ENCODE data around the gene ETAA1. TPM values are rescaled to one million over a fixed set of nuclear protein-coding genes. Genes with fewer than 3 reads are reported as not detected.
A peak's percentile ranks its signal among the peaks of the same experiment; 100 is the strongest.

The ETAA1 gene
- 10.8 TPM for polyA plus RNA-seq (2013, experiment 1 of 2; ENCODE audit: insufficient read length)
- polyA plus RNA-seq (2013, experiment 2 of 2; ENCODE audit: insufficient read length), result 11.9 TPM

DNA sequence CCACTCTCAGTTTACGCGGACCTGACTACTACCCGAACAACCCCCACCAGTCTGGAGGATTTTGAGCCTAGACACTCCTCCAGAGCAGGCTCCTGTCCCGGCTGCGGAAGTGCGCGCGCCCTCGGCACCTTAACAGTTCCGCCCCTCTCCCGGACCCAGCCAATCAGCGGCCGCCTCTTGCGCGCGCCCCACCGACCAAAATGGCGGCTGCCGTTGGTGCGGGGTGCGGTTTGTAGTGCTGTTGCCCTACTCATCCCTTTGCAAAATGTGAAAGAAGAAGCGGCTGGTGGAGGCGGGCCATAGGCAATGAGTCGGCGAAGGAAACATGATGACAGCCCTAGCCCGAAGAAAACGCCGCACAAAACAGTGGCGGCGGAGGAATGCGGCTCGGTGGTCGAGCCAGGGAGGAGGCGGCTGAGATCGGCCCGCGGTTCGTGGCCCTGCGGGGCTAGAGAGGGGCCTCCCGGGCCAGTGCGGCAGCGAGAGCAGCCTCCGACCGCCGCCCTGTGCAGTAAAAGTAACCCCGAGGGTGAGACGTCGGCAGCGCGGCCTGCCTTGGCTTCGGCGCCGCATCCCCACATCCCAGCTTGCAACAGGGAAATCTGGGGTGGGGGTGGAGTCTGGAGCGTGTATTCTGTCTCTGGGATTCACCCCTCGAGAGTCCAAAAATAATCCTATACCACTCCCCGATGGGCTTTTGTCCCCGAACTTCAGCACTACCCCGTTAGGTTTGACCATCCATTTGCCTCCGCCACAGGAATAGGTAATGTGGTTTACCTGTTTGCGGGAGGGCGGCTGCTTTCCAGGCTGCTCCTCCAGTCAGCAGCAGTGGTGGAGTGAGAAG lies at the start of gene ETAA1:
Gene ETAA1 (plus strand): TSS at position 191 of the 844 bp plus-strand sequence. CDS start 116 bp downstream, at position 307.
- peak; percentile 90 for DNase-seq

DNA sequence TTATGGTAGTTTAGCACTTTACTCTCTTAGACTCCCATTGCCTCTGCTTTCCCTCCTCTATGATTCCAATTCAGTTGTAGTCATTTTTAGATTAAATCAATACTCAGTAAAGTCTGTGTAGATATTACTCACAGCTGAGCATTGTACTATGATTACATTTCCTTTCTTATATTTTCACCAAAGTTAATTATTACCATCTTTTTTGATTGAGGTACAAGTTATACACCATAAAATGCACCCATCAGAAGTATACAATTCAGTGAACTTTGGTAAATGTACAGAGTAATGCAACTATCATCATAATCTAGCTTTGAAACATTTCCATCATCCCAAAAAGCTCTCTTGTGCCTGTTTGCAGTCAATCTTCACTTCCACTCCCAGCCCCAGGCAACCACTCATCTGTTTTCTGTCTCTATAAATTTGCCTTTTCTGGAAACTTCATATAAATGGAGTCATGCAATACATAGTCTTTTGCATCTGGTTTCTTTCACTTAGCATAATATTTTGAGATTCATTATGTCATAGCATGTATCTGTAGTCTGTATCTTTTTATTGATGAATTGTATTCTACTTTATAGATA lies 30.2 kb upstream of the ETAA1 start:
- no peak for DNase-seq

DNA sequence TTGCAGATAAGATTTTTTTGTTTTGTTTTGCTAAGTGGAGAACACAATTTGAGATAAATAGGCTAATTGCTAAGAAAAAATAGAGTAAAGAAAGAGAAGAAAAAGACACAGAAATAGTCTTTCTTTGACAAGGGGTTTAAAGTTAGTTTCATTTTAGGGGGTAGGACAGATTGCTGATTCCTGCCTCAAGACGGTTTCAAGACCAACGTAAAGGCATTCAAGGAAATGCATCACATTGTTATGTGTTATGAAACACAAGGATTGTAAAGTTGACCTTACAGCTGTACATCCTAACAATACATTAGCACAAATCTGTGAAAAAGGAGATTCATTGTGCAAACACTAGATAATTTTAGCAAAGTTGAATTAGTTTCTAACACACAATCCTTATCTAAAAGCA lies 22.7 kb upstream of the ETAA1 start:
- no peak for DNase-seq

DNA sequence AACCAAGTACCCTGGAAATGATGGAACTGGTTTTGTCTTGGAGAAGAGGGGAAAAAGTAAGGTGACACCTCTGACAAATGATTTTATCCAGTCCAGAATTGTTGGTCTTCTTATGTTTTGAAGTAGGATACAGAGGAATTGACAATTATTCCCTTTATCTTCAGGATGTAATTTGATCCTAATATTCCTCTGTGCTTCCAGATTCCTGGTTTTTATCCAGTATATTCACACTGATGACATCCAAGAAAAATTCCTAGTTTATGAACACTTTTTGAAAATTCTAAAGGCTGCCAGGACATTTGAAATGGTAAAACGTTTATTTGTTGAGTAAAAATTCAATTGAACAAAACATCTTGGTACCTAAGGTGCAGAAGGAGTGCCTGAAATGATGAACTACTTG lies 22.2 kb upstream of the ETAA1 start:
- DNase-seq, result no peak

GRCh38 chr2:67378555-67378954 lies 18.6 kb upstream of the ETAA1 start:
- DNase-seq, result no peak

- DNase-seq, result no peak
Observed at GRCh38 chr2:67379048-67379447, 18.1 kb upstream of the ETAA1 start.

DNA sequence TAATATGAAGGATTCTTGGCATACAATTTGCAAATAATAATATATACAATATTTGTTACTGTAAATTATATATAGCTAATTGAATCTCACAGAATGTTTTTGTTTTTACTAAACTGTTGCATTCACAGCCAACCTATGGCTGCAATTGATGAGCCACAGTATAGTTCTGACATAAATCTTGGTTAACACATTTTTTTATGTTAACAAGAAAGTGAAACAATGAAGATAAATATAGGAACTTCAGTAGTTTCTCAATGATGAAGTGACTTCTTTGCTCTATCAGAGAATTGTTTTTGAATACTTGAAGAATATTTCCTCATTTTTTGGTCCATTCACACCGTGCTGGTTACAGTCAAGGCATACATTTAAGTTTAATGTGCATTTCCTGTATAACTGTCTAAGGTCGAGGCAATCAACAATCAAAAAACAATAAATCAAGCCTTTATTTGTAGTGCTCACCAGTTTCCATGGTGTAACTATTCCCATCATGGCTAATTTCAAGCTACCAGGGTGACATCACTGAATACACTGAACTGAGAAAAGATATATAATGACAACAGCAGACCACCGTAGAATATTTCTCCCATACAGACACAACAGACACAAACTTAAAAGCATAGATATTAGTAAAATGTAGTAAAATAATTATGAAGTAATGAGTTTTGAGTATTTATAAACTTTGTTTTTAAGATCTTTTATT lies 12.9 kb upstream of the ETAA1 start:
- no peak for DNase-seq

- no peak for DNase-seq
Observed at GRCh38 chr2:67388680-67389079, 8.5 kb upstream of the ETAA1 start.

GRCh38 chr2:67389286-67389685 lies 7.8 kb upstream of the ETAA1 start:
- DNase-seq, result peak; percentile 79

DNA sequence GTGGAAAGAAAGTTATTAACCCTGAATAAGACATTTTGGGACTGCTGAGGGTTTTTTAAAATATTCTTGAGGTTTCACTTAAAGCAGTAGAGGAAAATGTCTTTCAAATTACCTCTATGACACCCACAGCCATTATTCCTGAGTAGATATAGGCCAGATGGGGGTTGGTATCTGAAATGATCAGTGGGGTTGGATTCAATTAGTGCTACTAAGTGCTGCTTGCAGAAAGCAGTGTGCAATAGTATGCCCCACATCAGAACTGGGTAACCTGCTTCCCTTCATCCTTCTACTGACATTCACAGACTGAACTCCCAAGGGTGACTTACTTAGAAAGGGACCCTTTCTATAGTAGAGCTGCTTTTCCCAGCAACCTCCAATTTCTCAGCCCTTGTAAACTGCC lies 7.3 kb upstream of the ETAA1 start:
- DNase-seq, result no peak

- no peak for DNase-seq
Observed at GRCh38 chr2:67393237-67393636, 3.9 kb upstream of the ETAA1 start.

GRCh38 chr2:67394734-67395133 lies 2.4 kb upstream of the ETAA1 start:
- DNase-seq, result peak; percentile 78

DNA sequence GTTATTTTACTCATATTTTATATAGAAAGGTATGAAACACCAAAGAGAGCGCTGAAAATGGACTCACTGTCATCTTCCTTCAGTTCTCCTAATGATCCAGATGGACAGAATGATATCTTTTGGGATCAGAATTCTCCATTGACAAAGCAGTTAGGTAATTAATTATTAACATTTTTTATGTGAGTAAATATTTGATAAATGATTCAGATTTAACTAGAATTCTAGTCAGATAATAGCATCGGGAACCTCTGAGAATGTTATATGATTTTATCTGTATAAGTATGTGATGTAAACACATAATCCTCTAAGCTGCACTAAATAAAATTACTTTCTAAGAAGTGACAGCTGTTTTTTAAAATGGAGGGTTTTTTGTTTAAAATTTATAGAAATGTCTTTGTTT lies 2.0 kb downstream of the ETAA1 start:
- DNase-seq, result no peak

GRCh38 chr2:67399831-67400489 lies 2.8 kb downstream of the ETAA1 start:
- DNase-seq, result peak; percentile 67

DNA sequence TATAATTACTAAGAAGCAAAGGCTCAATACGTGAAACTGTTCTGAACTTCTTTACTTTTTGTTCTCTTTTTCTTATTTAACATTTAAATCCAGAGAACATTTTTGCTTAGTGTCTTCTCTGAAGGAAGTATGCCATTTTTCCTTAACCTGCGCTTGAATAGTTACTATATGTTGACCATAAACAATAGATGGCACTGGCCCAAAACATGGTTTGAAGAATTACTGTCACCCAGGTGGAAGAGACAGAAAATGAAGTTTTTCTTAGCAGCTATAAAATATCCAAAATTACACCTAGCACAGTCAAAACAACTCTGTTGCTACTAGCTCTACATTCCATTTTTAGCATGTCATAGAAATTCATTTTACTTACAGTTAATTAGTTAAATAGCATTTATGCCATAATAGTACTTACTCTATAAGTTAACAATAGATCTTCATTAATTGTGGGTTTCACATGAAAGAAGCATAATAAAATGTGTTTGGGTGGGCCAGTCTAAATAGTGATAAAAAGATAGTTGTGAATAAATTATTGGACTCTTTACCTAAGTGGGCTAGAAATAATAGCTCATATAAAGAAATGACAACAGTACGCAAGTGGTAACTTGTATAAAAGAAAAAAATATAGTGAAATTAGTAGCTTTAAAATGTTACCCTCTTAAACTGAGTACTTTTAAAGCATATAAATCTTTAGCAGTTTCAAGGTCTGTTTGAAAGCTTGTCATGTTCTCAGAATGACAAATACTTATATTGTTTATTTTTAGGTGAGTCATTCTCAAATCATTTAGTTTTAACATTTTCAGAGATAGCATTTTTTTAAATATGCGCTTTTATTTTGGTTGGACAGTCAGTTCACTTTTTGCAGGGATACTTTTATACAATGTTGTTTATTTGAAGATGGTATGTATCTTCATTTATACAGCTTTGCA lies 3.7 kb downstream of the ETAA1 start:
- DNase-seq, result peak; percentile 76

DNA sequence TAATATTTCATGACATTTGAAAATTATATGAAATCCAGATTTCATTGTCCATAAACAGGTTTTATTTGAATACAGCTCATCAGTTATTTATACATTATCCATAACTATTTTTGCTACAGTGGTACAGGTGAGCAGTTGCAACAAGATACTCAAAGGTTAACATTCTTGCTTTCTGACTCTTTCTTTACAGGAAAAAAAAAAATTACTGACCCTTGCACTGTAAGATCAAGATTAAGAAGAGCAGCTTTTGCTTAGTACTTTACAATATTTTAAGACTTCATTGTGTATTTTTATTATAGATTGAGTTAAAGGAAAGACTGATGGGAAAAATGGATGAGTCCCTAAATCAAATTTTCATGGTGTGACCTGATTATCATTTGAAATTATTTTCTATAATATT lies 11.2 kb downstream of the ETAA1 start:
- DNase-seq, result no peak

DNA sequence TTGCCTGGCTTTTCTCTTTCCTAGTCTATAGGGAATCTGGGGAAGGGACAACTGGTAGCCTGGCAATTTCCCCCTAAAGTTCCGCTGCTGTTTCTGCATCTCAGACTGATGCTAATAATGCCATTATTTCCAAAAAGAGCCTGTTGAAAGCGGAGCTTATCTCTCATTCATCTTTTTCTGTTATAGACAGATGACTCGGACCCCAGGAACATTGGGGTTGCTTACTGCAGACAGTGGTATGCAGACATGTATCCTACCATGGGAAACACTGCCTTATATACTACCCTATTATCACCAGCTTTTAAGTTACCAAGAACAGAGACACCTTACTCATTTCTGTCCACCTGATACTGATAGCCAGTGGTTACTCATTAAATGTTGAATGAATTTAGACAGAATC lies 15.3 kb downstream of the ETAA1 start:
- peak; percentile 33 for DNase-seq

DNA sequence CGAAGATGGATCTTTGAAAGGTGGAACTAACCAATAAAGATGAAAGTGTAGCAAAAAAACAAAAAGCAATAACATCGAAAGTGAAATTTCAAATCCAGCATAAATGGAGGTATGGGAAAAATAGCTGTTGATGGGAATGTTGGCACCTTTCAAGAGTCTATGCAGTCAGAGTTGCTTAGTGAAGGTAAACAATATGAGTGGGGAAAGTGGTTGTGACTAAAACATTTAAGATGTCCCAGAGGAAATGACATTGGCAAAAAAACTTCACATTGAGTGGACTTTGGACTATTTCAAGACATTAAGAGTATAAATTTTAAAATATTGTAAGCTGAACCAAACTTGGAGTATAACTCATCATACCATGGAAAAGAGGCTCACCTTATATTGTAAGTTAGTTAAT lies 17.7 kb downstream of the ETAA1 start:
- peak; percentile 25 for DNase-seq

GRCh38 chr2:67416136-67416535 lies 19.0 kb downstream of the ETAA1 start:
- DNase-seq, result no peak

- no peak for DNase-seq
Observed at GRCh38 chr2:67423489-67423888, 26.4 kb downstream of the ETAA1 start.

GRCh38 chr2:67436221-67436620 lies 39.1 kb downstream of the ETAA1 start:
- no peak for DNase-seq

GRCh38 chr2:67437114-67437513 lies 40.0 kb downstream of the ETAA1 start:
- DNase-seq, result peak; percentile 6
